Muscle of back (tissue), 11 donors: ENCODE results near the gene GTPBP6. TPM values are rescaled to one million over a fixed set of nuclear protein-coding genes. Genes with fewer than 3 reads are reported as not detected.
"Not testable (repeated sequence)": the region's sequence is repeated elsewhere in the genome, so short reads cannot be mapped to it uniquely, and the experiment has no call there.

Experiments
- DNase-seq, 3 donors: peaks; one replicate each; pipeline versions ENCODE4 v3.0.0 to v3.0.0-alpha.2; 2013
- polyA plus RNA-seq, 10 donors: library from polyadenylated mRNA; unstranded; fragments of 120-200 nt; gene quantifications; one replicate each; pipeline ENCODE4 v1.2.1, GENCODE V29; 2013; ENCODE audit not compliant: insufficient read length in 10 of 10

Gene GTPBP6
- polyA plus RNA-seq, 10 donors = 24.8 to 52.6 (median 43.8) TPM

DNA sequence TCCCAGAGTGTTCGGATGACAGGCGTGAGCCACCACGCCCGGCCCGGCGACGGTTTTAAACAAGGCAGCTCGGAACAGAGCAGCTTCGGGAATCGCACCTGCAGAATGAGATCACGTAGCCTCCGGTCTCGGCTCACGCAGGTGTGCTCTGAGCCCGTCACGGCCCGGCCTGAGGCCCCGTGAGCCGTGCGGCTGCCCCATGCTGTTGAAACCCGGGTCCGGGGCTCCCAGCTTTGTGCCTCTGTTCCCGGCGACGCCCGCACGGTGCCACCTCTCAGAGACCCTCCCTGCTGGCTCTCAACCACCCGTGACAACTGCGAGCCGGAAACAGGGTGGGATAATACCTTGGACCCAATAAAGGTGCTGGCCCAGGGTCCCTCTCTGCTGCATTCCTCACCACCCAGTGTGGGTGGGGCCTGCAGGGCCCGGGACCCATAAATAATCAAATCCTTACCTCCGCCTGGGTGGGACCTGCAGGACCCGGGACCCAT, 50.8 kb downstream of the GTPBP6 start:
- no peak for DNase-seq

DNA sequence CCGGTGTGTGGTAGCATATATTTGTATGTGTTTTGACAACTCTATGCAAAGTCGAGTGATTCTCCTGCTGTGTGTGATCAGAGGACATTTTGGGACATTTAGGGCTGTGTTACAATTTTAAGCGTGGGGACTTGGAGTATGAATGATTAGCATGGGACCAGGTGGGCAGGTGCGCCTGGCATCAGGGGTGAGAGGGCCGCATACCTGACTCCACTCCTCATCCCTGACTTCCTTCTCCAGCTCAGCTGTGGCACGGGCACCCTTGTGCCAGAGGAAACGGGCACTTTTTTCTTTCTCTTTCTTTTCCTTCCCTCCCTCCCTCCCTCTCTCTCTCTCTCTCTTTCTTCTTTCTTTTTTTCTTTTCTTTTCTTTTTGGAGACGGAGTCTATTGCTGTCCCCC, 53.1 kb downstream of the GTPBP6 start:
- DNase-seq = no peak

DNA sequence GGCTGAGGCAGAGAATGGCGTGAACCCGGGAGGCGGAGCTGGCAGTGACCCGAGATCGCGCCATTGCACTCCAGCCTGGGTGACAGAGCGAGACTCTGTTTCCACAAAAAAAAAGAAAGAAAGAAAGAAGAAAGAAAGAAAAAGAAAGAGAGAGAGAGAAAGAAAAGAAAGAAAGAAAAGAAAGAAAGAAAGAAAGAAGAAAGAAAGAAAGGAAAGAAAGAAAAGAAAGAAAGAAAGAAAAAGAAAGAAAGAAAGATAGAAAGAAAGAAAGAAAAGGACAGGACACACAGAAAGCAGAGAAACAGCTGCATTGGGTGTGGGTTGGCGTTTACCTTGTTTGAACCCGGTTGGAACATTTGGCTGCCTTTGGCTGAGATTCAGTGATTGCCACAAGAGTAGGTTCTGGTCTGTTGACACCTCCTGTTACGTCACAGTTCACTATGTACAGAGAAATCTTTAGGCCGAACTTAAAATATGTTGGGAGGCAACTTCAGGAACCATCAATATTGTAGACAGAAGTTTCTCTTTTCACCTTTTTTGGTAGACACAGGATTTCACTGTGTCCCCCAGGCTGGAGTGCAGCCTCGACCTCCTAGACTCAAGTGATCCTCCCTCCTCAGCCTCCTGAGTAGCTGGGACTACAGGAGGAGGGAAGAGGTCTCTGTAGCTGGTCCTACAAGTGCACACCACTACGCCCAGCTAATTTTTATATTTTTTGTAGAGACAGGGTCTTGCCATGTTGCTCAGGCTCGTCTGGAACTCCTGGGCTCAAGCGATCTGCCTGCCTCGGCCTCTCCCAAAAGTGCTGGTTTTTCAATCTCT, 53.8 kb downstream of the GTPBP6 start:
- DNase-seq = no peak

DNA sequence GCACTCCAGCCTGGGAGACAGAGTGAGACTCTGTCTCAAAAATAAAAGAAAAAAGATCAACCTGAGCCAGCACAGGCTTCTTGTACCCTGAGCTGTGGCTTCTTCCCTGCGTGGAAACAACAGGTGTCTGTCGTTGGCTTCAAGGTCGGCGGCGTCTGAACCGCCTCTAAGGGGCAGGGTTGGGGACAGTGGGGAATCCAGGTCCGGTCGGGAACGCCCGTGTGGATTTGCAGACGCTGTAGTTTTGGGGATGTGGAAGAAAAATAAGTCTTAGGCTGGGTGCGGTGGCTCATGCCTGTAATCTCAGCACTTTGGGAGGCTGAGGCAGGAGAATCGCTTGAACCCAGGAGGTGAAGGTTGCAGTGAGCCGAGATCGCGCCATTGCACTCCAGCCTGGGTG, 54.6 kb downstream of the GTPBP6 start:
- not testable (repeated sequence) for DNase-seq

DNA sequence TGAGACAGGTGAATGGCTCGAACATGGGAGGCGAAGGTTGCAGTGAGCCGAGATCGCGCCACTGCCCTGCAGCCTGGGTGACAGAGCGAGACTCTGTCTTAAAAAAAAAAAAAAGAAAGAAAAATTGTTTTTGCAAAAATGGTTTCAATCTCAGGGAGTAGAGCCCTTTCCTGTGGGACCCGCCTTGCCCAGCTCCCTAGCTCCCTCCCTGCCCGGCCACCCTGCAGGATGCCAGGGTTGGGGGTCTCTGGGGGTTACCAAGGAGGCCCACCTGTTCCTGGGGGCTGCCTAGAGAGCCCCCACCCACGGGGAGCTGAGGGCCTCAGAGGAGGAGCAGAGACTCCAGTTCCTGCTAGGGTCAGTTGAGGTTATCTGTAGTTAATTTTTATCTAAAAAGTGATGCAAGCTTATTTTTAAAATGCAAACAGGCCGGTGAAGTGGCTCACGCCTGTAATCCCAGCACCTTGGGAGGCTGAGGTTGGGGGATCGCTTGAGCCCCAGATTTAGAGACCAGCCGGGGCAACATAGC, 56.2 kb downstream of the GTPBP6 start:
- no peak for DNase-seq

DNA sequence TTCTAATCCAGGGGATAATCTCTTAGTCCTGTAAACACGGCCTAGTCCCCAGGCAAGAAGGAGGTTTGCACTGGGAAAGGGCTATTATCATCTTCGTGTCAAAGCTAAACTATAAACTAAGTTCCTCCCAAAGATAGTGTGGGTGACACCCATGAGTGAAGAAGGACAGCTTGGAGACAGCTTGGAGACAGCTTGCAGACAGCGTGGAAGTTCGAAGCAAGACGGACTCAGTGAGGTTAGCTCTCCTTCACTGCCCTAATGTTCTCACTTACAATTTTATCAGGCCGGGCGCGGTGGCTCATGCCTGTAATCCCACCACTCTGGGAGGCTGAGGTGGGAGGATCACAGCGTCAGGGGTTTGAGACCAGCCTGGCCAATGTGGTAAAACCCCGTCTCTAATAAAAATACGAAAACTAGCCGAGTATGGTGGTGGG, 56.7 kb downstream of the GTPBP6 start:
- no peak for DNase-seq

DNA sequence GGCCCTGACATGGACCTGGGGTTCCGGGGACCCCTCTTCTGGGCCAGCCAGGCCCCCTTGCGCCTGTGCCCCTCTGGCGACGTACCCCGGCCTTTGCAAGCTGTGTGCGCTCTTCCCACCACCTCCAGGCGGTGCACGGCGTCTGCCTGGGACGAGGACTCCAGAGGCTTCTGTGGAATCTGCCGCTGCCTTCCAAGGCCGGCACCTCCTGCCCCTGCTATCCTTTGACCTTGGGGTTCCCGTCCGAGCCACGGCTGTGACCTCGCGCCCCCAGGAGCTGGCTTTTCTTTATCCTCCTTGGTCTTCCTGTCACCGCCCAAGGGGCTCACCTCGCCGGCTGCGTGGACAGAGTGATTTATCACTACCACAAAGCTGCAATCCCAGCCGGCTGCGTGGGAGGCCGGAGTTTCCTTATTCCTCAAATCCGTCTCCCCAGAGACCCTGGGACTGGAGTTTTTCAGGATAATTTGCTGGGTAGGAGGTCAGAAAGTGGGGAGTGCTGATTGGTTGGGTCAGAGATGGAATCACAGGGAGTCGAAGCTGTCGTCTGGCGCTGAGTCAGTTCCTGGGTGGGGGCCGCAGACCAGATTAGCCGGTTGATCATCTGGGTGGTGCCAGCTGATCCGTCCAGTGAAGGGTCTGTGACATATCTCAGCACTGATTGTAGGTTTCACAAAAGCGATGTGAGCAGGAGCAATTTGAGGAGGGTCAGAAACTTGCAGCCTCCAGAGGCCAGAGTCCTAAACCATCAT, 57.3 kb downstream of the GTPBP6 start:
- DNase-seq = peak in 1 of 3 donors; percentile 48

DNA sequence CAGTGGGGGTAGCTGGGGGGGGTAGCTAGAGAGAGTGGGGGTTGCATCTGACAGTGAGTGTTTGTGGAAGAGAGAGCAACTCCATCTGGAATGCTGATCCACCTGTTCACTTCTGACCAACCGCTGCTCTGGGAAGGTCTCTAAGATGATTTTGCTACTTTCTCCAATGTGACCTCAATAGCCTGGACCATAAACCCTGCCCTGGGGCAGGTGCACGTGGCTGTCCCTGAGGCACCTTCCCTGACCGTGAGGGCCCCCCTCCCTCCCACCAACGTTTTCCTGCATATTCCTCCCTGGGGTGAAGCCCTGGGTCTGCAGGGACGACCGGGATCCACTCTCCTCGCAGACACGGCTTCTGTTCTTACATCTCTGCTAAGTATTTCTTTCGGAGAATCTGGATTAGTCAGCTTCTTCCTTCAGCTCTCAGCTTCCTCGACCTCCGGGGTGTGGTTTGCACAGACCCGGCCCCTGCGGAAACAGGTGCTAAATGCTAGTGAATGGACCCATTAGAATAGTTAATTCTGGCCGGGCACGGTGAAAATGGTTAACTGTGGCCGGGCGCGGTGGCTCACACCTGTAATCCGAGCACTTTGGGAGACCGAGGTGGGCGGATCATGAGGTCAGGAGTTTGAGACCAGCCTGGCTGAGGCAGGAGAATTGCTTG, 58.8 kb downstream of the GTPBP6 start:
- DNase-seq = no peak

DNA sequence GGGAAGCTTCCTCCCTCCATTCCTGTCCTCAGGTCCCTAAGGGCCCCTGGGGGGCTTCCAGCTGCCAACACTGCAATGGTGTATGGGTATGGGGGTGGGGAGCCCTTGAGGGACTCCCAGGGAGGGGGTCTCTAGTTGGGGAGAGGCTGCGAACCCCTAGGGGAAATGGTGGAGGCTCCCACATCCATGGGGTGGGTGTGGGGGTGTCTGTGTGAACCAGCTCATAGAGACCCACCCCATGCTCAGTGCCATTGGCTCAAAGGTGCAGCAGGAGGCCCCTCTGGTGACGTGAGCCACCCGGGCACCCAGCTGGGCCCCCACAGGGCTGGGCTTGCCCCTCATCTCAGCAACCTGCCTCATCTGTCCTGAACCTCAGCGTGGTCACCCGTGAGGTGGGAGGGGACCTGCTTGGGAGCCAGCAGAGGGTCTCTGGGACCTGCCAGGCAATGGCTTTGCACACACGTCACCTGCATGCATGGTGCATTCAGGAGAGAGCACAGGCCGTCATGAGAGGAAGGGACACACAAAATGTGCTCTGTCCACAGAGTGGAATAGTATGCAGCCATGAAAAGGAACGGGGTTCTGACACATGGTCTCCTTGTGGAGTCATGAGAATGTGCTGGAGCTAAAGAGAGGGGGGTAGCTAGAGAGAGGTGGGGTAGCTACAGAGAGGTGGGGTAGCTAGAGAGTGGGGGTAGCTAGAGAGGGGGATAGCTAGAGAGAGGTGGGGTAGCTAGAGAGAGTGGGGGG, 60.1 kb downstream of the GTPBP6 start:
- DNase-seq = no peak

DNA sequence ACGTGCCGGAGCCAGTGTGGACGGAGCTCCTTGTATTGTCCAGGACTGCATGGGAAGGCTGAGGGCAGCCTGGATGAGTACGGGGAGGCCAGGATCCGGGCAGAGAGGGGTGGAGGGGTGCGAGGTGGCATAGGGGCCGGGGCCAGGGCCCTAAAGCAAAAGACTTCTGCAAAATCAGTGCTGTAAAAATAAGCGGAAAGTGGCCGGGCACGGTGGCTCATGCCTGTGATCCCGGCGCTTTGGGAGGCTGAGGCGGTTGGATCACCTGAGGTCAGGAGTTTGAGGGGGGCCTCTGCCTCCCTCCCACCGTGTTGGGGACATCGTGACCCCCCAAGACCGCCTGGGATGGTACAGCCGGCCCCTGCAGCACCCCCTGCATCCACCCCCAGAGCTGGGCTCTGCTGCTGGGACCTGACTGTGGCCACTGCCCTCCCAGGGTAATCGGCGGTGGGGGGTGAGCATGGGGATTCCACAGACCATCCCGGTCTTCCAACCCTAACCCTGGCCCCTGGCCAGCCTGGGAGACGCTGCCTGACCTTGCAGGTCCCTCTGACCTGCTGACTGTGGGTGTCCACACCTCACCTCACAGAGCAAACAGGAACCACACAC, 60.8 kb downstream of the GTPBP6 start:
- DNase-seq = no peak

DNA sequence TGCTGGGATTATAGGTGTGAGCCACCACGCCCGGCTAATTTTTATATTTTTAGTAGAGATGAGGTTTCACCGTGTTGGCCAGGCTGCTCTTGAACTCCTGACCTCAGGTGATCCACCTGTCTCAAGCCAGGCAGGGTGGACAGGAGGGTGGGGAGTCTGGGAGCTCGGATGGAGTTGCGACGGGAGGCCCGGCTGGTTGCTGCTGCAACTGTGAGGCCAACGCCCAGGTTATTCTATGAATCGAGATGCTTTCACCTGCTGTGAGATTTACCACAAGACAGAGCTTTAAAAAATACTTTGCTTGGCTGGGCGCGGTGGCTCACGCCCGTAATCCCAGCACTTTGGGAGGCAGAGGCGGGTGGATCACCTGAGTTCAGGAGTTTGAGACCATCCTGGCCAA, 61.5 kb downstream of the GTPBP6 start:
- not testable (repeated sequence) for DNase-seq

DNA sequence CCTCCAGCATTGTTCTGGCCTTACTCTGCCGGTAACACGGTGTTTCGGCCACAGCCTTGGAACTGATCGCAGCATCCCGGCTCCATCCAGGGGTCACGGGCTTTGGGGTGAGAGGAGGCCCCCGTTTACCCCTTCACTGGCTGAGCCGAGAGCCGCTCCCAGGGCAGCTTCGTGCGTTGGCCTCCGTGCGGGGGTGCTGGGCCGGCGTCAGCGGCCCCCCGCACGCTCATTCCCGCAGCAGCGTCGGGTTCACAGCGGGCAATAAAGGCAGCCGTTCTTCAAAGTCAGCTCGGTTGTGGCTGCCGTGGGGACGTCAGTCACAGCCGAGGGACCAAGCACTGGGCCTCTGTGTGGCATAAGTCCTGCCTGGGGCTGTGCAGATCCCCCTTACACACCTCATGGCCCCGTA, 62.7 kb downstream of the GTPBP6 start:
- DNase-seq = no peak

Other genes with a start within 250 kb of the GTPBP6 start
- gene PLCXD1, start 37.4 kb downstream of the GTPBP6 start, polyA plus RNA-seq = 10 to 100 TPM; 10.7 to 25.5 (median 13.7) TPM
- 100 to 1,000 TPM; 136 to 226 (median 178) TPM for gene PPP2R3B, start 68.1 kb upstream of the GTPBP6 start, polyA plus RNA-seq